CD4-positive, alpha-beta T cell treated with Interleukin-17A for 1 hour (primary cell): ENCODE results near the gene VAV2.

Source experiments
- DNase-seq: peaks from one replicate; pipeline ENCODE4 v3.0.0-alpha.2; 2020

Gene VAV2

DNA sequence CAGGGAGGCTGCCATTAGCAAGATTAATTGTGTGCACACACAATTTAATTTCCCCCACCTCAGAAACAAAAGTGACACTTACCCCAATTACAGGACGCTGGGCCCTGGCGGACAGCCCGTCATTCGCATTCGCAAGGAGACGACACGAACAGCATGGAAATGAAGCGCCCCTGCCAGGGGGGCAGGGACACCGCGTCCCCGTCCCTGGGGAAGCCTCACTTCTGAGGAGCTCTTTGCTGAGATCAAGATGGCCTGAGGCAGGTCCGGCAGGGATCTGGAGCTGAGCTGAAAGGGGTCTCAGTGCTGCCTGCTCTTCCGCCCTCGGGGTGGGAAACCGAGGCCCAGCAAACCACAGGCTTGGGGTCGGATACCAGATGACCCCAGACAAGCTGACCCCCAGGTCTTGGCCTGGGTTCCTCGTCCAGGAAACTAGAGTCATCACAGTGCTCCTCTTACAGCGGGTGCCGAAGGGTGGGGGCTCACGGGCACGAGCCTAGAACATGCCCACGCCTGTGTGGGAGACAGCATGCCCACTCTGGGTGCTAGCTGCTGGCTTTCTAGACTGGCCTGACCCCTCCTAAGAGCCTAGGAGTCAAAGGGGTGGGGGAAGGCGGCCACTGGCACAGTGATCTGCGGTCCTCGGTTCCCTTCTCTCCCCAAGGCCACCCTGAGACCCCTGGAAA lies 103.2 kb downstream of the VAV2 start:
- DNase-seq = no peak

DNA sequence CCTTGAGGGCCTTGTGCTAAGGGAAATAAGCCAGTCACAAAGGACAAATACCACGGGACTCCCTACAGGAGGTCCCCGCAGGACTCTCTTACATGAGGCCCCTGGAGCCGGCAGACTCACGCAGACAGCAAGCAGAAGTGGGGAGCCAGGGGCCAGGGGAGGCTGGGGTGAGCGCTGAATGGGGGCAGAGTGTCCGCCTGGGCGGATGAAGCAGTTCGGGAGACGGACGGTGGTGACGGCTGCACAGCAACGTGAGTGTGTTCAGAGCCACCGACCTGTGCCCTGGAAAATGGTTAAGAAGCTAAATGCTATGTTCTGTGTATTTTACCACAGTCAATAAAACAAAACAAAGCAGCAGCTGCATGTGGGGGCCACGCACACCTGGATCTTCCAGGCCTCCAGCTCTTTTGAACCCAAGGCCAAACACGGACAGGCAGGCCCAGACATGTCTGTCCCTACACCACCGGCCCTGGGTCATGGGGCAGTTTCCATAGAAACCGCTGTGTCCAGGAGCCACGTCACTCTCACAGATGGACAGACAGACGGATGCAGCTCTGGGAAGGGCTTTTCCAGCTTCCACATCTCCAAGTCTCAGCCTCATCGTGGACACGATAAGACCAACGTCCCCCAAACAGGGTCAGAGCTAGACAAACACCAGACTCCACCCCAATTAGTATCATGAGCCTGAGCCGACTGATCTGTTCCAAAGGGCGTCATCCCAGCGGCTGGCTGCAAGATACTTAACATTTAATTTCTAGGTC lies 103.9 kb downstream of the VAV2 start:
- DNase-seq = no peak

DNA sequence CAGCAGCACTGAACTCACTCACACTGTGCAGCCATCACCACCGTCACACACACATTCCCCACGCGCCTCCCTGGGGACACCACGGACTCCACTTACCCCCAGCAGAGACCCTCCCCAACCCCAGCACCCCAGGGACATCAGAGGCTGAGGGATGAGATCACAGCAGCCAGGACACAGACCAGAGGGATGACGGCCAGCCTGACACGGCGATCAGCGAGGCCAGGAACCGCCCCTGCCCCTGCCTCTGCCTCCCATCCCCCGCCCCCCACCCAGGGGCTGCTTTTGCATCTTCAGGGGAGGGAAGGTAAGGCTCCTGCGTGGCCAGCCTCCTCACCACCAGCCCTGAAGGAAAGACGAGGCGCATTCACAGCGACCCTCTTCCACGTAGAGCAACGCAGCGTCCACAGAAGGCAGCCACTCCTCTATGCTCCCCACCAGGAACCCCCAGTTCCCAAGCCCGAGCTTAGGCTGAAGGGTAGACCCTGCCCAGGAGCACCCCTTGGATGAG lies 104.5 kb downstream of the VAV2 start:
- DNase-seq = no peak

DNA sequence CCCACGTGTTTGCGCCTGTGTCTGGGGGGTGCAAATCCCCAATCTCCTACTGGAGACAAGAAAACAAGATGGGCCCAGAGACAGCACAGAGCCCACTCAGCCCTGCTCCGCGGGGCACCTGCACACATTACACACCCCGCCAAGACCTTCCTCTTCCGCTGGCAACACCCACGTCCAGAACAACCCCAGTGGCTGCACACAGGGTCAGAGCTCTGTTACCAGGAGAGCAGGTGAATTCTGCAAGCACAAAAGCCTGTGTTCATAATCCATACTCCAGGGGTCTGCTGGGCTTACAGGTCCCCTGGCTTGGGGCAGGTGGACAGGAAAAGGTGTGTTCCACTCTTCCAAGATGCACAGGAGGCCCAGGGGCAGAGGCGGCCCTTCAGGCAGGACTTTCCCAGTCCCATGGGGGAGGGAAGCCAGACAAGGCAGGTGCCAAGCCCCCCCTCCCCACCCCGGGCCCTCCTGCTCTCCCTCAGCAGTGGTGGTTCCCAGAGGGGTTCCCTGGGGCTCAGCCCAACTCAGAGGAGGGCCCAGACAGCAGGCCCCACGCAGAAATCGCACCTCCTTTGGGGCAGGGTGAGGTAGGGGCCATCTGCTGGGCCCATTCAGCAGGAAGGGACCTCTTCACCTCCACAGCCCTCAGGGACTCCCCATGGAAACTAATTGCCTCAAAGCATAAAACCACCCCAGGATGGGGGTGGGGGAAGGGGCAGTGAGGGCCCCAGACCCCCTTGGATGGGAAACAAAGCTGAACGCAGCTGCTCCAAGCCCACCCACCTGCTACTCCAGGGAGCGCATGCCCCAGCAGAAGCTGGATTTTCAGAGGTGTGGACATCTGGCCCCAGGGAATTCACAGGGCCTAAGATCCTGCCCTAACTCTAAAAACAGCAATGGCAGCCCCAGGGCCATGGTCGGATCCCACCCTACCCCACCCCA lies 105.3 kb downstream of the VAV2 start:
- DNase-seq = no peak

DNA sequence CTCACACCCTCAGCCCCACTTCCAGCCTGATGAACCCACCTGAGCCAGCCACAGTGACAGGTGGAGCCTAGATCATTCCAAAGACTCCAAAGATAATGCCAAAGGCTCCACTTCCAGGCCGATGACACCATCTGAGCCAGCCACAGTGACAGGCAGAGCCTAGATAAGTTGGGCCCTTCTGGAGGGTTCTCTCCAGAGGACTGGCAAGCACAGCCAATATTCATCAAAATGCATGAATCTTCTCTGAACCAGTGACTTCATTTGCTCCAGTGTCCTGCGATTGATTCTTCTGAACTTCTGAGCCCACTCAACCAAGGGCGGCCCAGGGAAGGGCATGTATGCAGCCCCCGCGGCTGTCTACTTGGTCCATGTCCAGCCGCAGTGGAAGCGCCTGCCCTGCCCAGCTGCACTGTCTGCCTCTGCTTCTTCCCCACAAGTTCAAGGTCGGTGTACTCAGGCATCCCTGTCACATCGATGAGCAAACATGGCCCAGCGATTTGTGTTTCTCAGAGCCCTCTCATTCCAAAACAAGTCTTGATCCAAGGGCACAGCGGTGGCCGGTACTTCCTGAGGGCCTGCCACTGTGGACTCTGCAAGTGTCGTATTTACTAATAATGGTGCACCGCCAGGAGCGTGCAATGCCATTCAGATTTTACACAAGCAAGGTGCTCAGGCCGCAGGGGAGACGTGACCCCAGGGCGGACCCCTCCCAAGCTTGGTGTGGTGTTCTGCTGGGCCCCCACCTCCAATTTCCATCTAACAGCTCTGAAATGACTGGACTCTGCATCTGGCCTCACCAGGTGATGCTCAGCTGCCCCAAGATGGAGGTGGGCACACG lies 107.0 kb downstream of the VAV2 start:
- DNase-seq = no peak

DNA sequence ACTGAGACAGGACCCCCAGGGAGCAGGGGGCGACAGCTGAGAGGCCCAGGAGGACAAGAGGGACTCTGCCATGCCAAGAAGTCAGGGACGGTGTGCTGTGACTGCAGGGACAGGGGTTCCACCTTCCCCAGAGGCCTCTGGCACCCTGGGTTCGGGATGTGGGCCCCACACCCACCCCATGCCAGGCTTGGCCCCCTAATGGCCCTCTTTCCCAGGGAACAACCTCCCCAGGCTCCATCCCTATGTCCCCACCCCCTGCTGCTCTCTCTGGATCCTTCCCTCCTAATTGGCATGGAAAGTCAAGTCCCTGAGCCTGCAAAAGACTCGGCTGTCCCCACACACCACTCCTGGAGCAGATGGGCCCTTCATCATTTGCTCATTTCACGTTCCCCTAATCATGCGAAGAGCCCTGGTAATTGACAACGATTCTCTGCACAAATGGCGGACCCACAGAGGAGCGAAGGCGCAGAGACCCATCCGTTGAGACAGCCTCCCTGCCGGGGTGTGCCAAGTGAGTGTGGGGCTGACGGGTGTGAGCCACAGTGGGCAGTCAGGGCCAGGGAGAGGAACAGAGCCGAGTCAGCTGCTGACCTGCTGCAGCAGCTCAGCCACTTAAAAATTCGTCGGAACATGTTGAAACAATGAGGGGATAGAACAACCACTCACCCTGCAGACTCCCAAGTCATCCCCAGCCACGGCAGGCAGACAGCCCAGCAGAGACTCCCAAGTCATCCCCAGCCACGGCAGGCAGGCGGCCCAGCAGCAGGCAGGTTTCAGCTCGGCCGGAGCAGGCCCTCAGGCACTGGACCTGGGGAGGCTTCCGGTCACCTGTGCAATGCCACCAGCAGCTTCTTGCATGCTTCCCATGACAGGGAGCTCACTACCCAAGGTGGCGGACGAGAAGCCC lies 109.0 kb downstream of the VAV2 start:
- DNase-seq = no peak

DNA sequence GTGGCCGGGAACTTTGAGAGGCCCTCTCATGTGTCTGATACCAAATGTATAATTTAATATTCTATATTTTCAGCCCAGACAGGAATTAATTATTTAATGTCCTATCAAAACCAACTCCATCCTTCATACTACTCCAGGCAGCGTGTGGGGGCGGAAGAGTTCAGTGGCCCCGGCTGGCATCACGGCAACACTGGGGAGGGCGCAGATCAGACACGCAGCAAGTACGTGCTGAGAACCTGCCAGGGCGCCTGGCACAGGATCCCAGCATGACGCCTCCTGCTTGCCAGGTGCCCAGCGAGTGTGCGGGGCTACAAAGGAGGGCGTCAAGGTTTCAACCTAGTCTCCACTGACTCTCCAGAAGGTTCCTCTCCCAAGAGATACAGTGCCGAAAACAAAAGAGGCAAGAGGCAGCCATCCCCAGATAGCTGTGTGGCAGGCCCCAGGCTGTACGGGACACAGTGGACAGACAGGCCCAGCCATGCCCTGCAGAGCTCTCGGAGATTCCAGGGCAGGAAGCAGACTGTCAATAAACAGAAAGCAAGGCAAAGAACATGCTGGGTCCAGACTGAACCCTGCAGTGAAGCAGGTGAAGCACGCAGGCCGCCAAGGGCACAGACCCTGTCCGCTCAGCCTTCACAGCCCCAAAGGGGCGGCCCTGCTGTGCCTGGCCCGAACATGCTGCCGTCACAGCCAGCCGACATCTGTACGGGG lies 110.3 kb downstream of the VAV2 start:
- DNase-seq = no peak

DNA sequence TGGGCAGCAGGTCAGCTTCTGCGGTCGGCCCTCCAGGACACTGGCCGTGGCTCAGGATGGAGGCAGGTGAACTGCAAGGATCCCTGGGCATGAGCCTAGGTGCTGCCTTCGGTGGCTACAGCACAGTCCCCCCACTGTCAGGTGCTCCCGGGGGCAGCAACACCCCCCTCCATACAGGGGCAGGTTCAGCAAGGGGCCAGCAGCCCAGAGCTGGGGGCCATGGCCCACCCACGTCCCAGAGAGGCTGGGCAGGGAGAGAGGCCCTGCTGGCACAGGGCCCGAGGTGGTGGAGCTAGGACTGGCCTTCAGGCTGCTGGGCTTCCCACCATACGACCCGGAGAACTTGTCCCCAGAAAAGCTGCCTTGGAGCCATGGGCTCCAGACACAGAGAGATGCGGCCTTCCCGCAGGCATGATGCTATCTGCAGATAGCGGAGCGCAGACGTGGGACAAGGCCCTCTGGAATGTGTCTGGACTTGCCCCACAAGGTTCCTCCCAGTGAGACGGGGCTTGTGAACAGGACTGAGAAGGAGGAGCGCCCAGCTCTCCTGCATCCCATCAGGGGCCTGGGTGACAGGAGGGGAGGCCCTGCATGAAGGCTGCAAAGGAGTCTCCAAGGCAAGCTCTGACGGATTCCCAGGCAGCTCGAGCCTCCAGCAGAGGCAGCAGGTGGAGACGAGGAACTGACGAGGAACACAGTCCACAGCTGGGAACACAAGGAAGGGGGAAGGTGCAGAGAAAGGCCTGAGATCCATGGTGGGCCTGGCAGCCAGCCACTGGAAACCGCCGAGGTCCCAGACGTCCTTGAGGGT lies 111.1 kb downstream of the VAV2 start:
- no peak for DNase-seq

DNA sequence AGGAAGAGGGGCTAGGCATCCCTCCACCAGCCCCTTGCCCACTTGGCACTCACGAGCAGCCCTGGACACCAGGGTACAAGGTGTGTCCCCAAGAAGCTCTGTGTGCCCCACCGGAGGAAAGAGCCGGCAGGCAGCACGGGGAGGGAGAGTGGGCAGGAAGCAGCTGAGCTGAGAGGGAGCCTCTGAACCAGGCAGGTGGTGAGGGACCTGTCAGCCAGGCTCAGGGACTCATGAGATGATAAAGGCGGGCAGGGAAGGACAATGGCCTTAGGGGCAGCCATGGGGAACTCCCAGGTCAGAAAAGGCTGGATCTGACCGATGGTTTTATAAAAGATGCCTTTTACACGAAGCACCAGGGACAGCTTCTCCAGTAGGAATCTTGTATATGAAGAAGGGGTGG lies 112.0 kb downstream of the VAV2 start:
- no peak for DNase-seq

DNA sequence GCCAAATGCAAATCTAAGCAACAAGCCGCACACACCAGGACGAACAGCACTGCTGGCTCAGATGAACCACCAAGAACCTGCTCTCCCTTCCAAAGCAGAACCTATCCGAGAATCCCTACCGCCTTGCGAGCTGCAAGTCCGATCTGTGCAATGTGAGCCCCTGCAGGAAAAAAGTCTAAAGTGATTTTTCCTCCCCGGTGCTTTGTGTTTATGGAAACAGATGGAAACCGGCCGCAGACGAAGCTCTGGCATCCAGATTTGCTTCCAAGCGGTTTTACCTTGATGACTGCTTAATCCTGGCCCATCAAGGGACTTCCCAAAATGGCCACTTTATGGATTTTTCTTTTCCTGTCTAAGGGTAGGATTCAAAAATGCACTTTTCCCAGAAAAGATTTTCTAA lies 112.5 kb downstream of the VAV2 start:
- DNase-seq = no peak

DNA sequence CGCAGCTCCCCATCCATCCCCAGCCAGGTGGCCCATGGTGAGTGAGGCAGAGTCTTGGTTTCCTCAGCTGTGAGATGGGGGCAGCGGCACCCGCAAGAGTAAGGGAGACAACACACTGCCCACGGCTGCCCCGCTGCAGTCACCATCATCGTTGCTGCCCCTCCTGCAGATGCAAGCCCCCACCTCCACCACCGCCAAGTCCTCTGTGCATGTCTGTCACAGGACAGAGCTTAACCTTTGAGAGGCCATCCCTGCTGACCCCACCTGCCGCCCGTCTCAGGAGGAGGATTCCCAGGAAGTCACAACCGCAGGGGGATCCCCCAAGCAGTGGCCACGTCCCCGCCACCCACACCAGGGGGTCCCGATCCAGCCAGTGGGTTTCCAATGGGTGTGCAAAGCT lies 113.7 kb downstream of the VAV2 start:
- DNase-seq = no peak

DNA sequence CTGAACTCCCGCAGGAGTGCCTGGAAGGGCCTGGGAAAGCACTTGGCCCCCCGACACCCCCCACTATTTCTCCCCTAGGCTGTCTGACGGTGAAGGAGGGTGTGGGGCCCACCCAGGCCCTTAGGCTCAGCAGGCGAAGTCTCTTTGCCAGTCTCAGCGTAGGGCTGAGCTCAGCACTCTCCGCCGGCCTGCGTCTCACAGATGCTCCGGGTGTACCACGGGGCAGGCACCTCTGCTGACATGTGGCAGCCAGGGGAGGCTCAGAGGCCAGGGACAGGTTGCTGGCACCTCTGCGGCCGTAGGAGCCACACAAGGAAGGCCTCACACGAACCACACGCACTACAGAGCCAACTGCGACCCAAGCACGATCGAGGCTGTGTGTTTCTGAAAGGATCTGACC lies 114.2 kb downstream of the VAV2 start:
- DNase-seq = no peak

DNA sequence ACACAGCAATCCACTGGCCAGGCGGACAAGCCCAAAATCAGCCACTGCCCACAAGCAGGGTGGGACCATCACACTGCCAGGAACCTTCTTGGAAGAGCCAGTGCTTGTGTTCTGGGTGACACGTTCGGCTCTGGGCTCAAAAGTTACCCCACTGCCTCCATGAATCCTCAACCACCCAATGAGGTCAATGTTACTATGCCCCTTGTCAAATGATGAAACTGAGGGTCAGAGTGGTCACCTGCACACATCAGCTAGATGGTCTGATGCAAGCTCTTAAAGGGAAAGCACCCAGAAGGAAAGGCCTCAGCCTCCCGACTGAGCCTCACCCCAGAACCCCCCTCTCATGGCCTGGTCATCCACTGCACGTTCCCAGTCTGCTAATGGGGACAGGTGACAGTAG lies 114.8 kb downstream of the VAV2 start:
- no peak for DNase-seq

DNA sequence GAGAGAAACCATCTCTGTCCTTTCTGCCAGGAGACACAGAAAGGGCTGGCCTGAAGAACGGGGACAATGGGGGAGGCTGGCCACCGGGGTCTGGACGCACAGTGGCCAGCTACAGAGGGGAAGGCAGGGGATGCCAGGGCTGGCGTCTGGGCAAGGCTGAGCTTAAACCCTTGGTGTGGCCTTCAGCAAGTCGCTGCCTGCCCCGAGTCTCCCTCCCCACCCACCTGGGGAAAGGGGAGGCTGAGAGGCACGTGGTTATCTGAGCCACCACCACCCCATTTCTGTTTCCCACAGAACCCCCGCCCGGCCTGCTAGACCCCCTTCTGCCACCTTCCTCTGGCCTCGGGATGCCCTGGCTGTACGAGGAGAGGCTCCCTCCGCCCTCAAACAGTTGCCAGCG lies 115.3 kb downstream of the VAV2 start:
- no peak for DNase-seq

DNA sequence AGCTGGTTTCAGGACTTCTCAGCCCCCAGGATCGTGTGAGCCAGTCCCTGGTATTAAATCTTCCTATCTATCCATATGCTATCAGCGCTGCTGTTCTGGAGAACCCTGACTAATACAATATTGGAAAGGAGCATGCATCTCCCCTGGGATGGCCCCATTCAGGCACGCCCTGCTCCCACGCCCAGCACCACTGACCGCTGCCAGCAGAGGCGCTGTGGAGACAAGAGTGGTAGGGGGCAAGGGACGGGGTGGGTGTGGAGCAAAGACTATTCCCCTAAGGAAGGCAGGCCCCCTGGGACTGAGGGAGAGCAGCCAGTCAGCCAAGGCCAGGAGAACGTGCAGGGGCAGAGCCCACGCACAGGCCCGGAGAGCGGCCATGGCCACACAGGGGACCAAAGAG lies 116.0 kb downstream of the VAV2 start:
- no peak for DNase-seq

DNA sequence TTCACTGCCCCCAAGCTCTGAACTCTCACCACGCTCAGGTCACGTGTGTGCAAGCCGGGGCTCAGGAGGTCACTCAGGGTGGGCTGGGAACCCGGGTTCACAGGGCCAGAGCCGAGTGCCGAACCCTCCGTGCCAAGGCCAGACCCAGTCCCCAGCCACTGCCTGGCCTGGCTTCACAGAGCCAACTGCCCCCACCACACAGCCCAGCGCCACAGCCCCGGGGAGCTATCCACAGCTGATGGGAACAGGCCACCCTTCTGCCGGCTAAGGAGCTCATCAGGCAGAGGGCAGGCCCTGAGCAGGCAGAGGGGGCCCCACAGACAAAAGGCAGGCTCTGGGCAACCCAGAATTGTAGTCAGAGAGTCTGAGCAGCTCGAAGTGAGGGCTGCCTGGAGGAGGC lies 117.0 kb downstream of the VAV2 start:
- no peak for DNase-seq

DNA sequence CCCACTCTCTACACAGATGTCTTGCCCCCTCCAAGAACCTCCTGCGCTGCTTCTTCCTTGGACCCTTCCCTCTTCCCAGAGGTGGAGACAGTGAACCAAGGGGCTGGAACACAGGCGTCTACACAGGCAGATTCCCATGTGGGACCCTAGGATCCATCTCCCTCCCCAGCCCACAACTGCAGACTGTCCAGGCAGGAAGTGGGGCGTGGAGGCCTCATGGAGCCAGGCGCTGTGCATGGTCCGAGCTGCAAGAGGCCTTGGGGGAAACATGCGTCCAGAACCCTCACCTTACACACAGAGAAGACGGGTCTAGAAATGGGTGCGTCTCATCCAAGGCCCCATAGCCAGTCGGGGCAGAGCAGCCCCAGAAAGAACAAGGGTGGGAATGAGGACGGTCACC lies 117.5 kb downstream of the VAV2 start:
- no peak for DNase-seq

DNA sequence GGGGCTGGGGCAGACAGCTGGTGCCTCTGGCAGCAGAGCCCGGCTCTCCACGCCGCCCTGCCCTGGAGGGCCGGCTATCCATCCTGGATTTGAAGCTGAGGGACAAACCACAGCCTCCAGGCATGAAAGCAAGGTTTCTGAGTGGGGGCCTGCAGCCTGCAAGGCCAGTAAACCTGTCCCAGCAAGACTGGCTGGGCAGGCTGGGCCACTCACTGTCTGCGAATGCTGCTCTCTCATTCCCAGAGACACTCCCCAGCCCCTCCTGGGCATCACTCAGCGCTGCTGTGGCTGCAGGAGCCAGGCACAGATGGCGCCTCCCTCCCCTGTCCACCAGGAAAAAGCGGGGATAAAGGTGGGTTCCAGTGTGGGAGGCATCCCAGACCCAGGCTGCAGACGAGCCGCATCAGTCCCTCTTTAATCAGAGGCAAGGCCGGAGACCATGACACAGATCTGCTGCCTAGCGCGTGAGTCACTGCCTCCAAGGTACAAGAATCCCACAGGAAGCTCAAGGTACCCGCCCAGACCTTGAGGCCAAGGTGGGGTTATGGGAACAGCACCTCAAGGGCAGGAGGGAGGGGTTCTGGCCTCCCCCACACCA lies 118.0 kb downstream of the VAV2 start:
- no peak for DNase-seq

DNA sequence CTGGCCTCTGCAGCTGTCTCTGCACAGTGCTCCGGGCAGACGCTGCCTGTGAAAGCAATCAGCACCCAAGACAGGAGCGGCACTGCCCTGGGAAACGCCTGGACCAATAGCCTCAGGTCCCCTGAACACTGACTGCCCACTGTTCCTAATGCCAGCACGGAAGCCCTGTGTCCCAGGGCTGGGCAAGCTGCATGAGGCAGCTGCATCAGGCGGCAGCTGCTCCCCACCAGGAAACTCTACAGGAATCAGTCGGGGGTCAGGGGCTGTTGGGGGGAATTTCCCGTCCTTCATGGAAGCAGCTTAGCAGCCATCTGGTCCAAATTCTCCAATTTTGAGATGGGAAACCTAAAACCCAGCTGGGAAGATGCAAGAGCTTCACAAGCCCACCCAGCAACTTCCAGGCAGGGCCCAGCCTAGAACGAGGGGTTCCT lies 118.6 kb downstream of the VAV2 start:
- no peak for DNase-seq
